ENCODE data around the gene SOHLH2. TPM values are rescaled to one million over a fixed set of nuclear protein-coding genes. Genes with fewer than 3 reads are reported as not detected.

The SOHLH2 gene
- total RNA-seq, 1 experiment from 2014 or later = 0.37 TPM

DNA sequence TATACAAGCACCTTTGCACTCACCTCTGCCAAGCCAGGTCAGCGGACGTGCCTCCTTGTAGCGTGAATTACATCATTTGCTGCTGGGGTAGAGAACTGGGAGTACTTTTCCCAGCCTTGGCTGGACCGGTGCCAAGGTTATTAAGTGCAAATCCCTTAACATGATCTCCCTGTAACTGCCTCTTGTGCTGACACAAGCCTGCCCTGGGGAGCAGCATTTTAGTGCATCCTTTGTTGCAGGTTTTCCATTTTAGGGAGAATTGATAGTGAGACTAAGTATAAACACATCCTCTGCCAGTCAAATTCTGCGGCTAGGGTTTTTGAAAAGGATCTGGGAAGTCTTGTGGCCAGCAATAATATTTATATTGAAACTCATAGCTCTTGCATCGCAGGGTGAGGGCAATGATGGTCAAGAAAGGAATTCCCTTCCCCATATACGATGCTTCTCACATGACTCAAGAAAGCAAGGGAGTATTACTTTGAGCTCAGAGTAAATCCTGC lies 50.5 kb downstream of the SOHLH2 start:
- peak; percentile 71 to 85 for DNase-seq (ENCODE audit: low read depth in 1 of 2, low spot score in 2 of 2)
- H3K9me3 ChIP-seq (replicated peaks) = no peaks in the 10 kb centered on the region
- H3K36me3 ChIP-seq = no peaks in the 10 kb centered on the region
- peaks cover 17% of the 10 kb centered on the region for H3K4me1 ChIP-seq (replicated peaks)
- H3K27ac ChIP-seq = no peak overlapping the region
- H3K4me3 ChIP-seq = no peak overlapping the region
- no peaks in the 10 kb centered on the region for H3K27me3 ChIP-seq (replicated peaks)

DNA sequence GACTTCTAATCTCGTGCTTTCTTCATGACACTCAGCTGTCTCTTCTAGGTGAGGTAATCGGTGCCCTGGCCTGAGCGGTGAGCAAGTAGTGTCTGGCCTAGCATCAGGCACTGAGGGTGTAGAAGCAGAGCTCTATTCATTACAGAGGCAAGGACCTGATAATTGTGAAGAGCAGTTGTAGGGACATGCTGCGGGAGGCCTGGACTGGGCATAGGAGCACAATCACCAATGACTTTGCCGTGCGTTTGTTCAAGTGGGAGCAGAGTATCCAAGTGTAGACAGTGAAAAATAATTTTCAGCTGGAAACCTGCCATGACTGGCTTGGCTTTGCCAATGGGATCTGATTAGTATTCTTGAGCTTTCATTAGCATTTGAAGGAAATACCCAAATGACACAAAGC lies 51.1 kb downstream of the SOHLH2 start:
- DNase-seq (ENCODE audit: low read depth in 1 of 2, low spot score in 2 of 2) = no peak
- H3K27ac ChIP-seq = no peak overlapping the region
- H3K27me3 ChIP-seq (replicated peaks) = no peaks in the 10 kb centered on the region
- no peaks in the 10 kb centered on the region for H3K9me3 ChIP-seq (replicated peaks)
- H3K4me1 ChIP-seq (replicated peaks) = peaks cover 17% of the 10 kb centered on the region
- H3K4me3 ChIP-seq = no peak overlapping the region
- no peaks in the 10 kb centered on the region for H3K36me3 ChIP-seq

GRCh38 chr13:36160297-36160696 lies 54.1 kb downstream of the SOHLH2 start:
- H3K27me3 ChIP-seq (replicated peaks) = no peaks in the 10 kb centered on the region
- no peak for DNase-seq (ENCODE audit: low read depth in 1 of 2, low spot score in 2 of 2)
- H3K4me3 ChIP-seq = no peak overlapping the region
- H3K36me3 ChIP-seq = no peaks in the 10 kb centered on the region
- H3K9me3 ChIP-seq (replicated peaks) = no peaks in the 10 kb centered on the region
- no peak overlapping the region for H3K27ac ChIP-seq
- peaks cover 17% of the 10 kb centered on the region for H3K4me1 ChIP-seq (replicated peaks)

GRCh38 chr13:36158611-36159010 lies 55.7 kb downstream of the SOHLH2 start:
- peaks cover 4% of the 10 kb centered on the region for H3K4me1 ChIP-seq (replicated peaks)
- H3K27me3 ChIP-seq (replicated peaks) = no peaks in the 10 kb centered on the region
- no peaks in the 10 kb centered on the region for H3K36me3 ChIP-seq
- H3K4me3 ChIP-seq = no peak overlapping the region
- DNase-seq (ENCODE audit: low read depth in 1 of 2, low spot score in 2 of 2) = no peak
- no peak overlapping the region for H3K27ac ChIP-seq
- no peaks in the 10 kb centered on the region for H3K9me3 ChIP-seq (replicated peaks)

DNA sequence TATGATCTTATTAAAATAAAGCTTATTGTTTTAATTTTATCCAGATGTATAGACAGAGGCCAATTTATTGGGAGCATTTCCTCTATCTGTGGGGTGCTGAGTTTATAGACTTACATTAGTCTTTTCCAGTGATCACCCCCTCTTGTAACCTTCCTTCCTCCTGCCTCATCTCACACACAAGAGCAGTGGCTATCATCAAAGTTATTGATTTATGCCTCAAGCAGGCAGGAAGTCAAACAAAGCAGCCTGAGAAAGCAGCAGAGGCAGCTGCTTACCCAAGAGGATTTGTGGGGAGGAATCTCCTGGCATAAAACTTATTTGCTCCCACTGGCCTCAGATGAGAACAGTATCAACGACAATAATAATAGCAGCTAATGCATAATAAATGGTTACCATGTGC lies 56.9 kb downstream of the SOHLH2 start:
- no peaks in the 10 kb centered on the region for H3K36me3 ChIP-seq
- H3K4me1 ChIP-seq (replicated peaks) = no peaks in the 10 kb centered on the region
- no peaks in the 10 kb centered on the region for H3K27me3 ChIP-seq (replicated peaks)
- H3K9me3 ChIP-seq (replicated peaks) = no peaks in the 10 kb centered on the region
- no peak overlapping the region for H3K27ac ChIP-seq
- H3K4me3 ChIP-seq = no peak overlapping the region
- no peak for DNase-seq (ENCODE audit: low read depth in 1 of 2, low spot score in 2 of 2)

- H3K4me1 ChIP-seq (replicated peaks) = no peaks in the 10 kb centered on the region
- H3K4me3 ChIP-seq = no peak overlapping the region
- no peaks in the 10 kb centered on the region for H3K9me3 ChIP-seq (replicated peaks)
- no peaks in the 10 kb centered on the region for H3K27me3 ChIP-seq (replicated peaks)
- H3K27ac ChIP-seq = no peak overlapping the region
- H3K36me3 ChIP-seq = no peaks in the 10 kb centered on the region
- no peak for DNase-seq (ENCODE audit: low read depth in 1 of 2, low spot score in 2 of 2)
Observed at GRCh38 chr13:36154567-36155291, 59.6 kb downstream of the SOHLH2 start.

DNA sequence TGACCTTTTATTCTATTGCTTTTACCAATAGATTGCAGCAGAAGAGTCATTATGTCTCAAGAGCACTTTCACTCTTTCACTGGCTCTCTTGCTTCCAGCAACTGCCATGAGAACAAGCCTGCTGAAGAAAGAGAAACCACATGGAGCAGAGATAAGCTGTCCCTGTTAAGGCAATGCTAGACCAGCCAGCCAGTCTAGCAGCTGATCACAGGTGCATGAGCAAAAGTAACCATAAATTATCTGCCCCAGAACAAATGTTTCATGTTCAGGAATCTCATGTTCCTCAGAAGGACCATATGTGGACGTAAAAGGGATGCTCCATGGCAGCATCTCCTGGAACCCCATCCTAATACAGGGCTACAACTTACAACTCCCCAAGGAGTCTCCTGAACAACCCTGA lies 62.8 kb downstream of the SOHLH2 start:
- no peak for DNase-seq (ENCODE audit: low read depth in 1 of 2, low spot score in 2 of 2)
- Histone ChIP-seq H3K27me3 (replicated peaks) (no peaks in the 10 kb centered on the region), H3K4me1 (replicated peaks) (no peaks in the 10 kb centered on the region), H3K36me3 (no peaks in the 10 kb centered on the region), H3K27ac (no peak overlapping the region), H3K4me3 (no peak overlapping the region), H3K9me3 (replicated peaks) (no peaks in the 10 kb centered on the region)

- no peaks in the 10 kb centered on the region for H3K36me3 ChIP-seq
- DNase-seq (ENCODE audit: low read depth in 1 of 2, low spot score in 2 of 2) = no peak
- H3K4me1 ChIP-seq (replicated peaks) = no peaks in the 10 kb centered on the region
- no peaks in the 10 kb centered on the region for H3K27me3 ChIP-seq (replicated peaks)
- no peak overlapping the region for H3K4me3 ChIP-seq
- no peaks in the 10 kb centered on the region for H3K9me3 ChIP-seq (replicated peaks)
- H3K27ac ChIP-seq = no peak overlapping the region
Observed at GRCh38 chr13:36148446-36148845, 65.9 kb downstream of the SOHLH2 start.

DNA sequence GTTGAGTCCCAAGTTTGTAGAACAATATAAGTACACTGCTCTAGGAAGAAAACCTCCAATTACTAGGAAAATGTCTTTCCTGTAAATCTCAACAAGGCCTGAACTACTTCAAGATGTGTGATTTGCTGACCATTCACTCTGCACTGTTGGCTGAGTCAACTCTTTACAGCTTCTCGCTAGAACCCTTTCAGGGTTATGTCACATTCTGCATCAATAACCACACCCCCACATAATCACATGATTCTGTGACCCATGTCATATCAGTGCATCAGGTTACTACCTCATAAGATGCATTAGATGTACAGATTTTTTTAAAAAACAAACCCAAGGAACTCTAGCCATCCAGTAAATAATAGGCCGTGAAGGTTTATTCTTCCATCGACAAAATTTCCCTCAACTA lies 67.0 kb downstream of the SOHLH2 start:
- Histone ChIP-seq H3K27me3 (replicated peaks) (no peaks in the 10 kb centered on the region), H3K9me3 (replicated peaks) (no peaks in the 10 kb centered on the region), H3K4me3 (no peak overlapping the region), H3K36me3 (no peaks in the 10 kb centered on the region), H3K27ac (no peak overlapping the region), H3K4me1 (replicated peaks) (no peaks in the 10 kb centered on the region)
- DNase-seq (ENCODE audit: low read depth in 1 of 2, low spot score in 2 of 2) = no peak

DNA sequence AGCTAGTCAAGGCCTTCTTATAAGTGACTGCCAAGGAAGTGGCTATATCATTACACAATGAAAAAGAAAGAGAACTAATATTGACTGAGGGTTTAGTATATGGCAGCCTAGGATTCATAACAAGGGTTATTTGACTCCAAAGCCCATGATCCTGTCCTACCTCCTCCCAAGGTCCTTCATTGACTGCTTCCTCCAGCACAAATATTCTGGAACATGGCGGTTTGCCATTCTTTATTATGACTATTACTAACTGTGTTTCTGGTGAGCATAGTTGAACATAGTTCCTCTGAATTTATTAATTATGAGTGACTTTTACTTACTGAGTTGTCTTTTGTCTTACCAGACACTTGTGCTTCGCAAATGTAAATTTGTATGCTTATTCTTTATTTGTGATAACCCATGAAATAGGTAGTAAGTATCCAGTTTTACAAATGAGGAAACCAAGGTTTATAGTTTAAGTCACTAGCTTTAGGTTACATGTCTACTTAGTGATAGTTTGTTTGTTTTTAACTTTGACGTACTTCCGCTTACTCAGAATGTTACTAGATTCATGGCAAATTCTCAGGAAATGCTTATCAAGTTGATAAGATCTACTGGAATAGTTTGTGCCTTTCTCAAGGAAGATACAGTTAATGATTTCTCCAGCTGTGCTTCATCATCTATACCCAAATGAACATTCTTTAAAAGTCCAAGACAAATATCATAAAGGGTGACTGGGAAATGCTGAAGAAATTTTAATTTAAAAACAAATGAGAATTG lies 67.7 kb downstream of the SOHLH2 start:
- no peak overlapping the region for H3K4me3 ChIP-seq
- no peak overlapping the region for H3K27ac ChIP-seq
- no peaks in the 10 kb centered on the region for H3K4me1 ChIP-seq (replicated peaks)
- no peaks in the 10 kb centered on the region for H3K27me3 ChIP-seq (replicated peaks)
- DNase-seq (ENCODE audit: low read depth in 1 of 2, low spot score in 2 of 2) = no peak
- no peaks in the 10 kb centered on the region for H3K36me3 ChIP-seq
- H3K9me3 ChIP-seq (replicated peaks) = no peaks in the 10 kb centered on the region

GRCh38 chr13:36143738-36144137 lies 70.6 kb downstream of the SOHLH2 start:
- H3K4me3 ChIP-seq = no peak overlapping the region
- no peaks in the 10 kb centered on the region for H3K9me3 ChIP-seq (replicated peaks)
- no peaks in the 10 kb centered on the region for H3K27me3 ChIP-seq (replicated peaks)
- H3K4me1 ChIP-seq (replicated peaks) = no peaks in the 10 kb centered on the region
- no peak overlapping the region for H3K27ac ChIP-seq
- DNase-seq (ENCODE audit: low read depth in 1 of 2, low spot score in 2 of 2) = no peak
- no peaks in the 10 kb centered on the region for H3K36me3 ChIP-seq

DNA sequence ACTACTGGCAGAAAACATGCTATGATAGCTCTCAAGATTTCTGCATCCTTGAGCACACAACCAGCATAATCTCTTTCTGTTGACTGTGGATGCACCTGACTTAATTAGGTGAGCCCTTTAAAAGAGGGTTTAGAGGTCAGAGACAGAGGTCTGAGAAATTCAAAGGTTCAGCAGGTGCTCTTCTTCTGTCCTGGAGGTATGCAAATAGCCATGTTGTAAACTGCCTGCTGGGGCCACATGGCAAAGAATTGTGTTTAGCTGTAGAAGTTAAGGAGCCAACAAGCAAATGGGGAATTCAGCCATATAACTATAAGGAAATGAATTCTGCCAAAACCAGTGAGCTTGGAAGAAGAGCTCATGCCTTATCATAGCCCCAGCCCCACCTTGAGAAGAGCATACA lies 71.6 kb downstream of the SOHLH2 start:
- no peak for DNase-seq (ENCODE audit: low read depth in 1 of 2, low spot score in 2 of 2)
- Histone ChIP-seq H3K27ac (no peak overlapping the region), H3K36me3 (no peaks in the 10 kb centered on the region), H3K9me3 (replicated peaks) (no peaks in the 10 kb centered on the region), H3K27me3 (replicated peaks) (no peaks in the 10 kb centered on the region), H3K4me1 (replicated peaks) (no peaks in the 10 kb centered on the region), H3K4me3 (no peak overlapping the region)

- no peak overlapping the region for H3K27ac ChIP-seq
- H3K4me1 ChIP-seq (replicated peaks) = peaks cover 4% of the 10 kb centered on the region
- H3K27me3 ChIP-seq (replicated peaks) = peaks cover 7% of the 10 kb centered on the region; the same call in 1 of the 2 replicates
- H3K36me3 ChIP-seq = no peaks in the 10 kb centered on the region
- no peak for DNase-seq (ENCODE audit: low read depth in 1 of 2, low spot score in 2 of 2)
- H3K4me3 ChIP-seq = no peak overlapping the region
- H3K9me3 ChIP-seq (replicated peaks) = no peaks in the 10 kb centered on the region
Observed at GRCh38 chr13:36135876-36136275, 78.5 kb downstream of the SOHLH2 start.

DNA sequence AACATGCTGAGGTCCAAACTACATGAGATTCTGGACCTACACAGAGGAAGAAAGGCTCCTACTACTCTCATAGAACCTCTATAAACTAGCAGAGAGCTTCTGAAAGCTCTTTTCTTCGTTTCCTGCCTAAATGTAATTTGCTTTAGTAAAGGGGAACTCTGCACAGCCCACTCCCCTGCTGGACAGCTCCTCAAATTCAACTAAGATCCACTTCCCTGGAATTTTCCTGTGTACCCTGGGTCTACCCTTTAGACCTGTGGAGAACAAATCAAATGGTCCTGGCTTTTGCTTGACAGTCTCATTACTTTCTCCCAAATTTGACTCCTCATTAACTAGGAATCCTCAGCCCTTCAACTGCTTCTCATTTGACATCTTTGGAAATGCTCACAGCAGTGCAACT lies 79.7 kb downstream of the SOHLH2 start:
- Histone ChIP-seq H3K27me3 (replicated peaks) (peaks cover 14% of the 10 kb centered on the region; the same call in 1 of the 2 replicates), H3K4me1 (replicated peaks) (peaks cover 10% of the 10 kb centered on the region), H3K4me3 (no peak overlapping the region), H3K36me3 (no peaks in the 10 kb centered on the region), H3K9me3 (replicated peaks) (no peaks in the 10 kb centered on the region), H3K27ac (no peak overlapping the region)
- DNase-seq (ENCODE audit: low read depth in 1 of 2, low spot score in 2 of 2) = no peak
